SK-N-MC (cell line): ENCODE data around the gene P4HB.

Source experiments
- DNase-seq: peaks from one replicate; pipeline ENCODE4 v3.0.0-alpha.2; 2011; ENCODE audit warnings: low read depth, low spot score
- H3K27ac ChIP-seq: fragments of 200-600 bp; sonication (generic); 2 replicates; pipeline ENCODE4 v1.5.1; 2016; ENCODE audit warnings: mixed run types
- H3K36me3 ChIP-seq: fragments of 200-600 bp; sonication (generic); 2 replicates; pipeline ENCODE4 v1.6.1; 2017; ENCODE audit warnings: antibody characterized with exemption, low read length, mixed read lengths; ENCODE audit not compliant: insufficient read depth
- H3K4me3 ChIP-seq: fragments of 200-600 bp; sonication (generic); 2 replicates; pipeline ENCODE4 v1.5.1; 2016
- H3K9ac ChIP-seq: fragments of 200-600 bp; sonication (generic); 2 replicates; pipeline ENCODE4 v1.8.0; 2017; ENCODE audit warnings: mixed run types, mixed read lengths; ENCODE audit not compliant: insufficient read length
- H3K9me3 ChIP-seq: fragments of 200-600 bp; sonication (generic); 2 replicates; pipeline ENCODE4 v1.6.1; 2017; ENCODE audit warnings: low read depth, mild to moderate bottlenecking, antibody characterized with exemption, low read length, moderate library complexity, mixed read lengths
- EZH2 ChIP-seq: fragments of 200-600 bp; sonication (generic); IDR thresholded peaks from one replicate; pipeline ENCODE4 v1.6.1; 2017; ENCODE audit warnings: antibody characterized with exemption
- FOXP2 ChIP-seq: optimal IDR thresholded peaks from 2 replicates; pipeline ENCODE3; 2011; ENCODE audit warnings: mild to moderate bottlenecking, moderate library complexity; ENCODE audit not compliant: insufficient read depth; ENCODE audit errors: extremely low read length, control extremely low read depth
- POLR2AphosphoS5 ChIP-seq: IDR thresholded peaks from 2 replicates; pipeline ENCODE4 v1.6.1; 2012; ENCODE audit warnings: mild to moderate bottlenecking, low read depth, low read length, borderline replicate concordance

The P4HB gene

DNA sequence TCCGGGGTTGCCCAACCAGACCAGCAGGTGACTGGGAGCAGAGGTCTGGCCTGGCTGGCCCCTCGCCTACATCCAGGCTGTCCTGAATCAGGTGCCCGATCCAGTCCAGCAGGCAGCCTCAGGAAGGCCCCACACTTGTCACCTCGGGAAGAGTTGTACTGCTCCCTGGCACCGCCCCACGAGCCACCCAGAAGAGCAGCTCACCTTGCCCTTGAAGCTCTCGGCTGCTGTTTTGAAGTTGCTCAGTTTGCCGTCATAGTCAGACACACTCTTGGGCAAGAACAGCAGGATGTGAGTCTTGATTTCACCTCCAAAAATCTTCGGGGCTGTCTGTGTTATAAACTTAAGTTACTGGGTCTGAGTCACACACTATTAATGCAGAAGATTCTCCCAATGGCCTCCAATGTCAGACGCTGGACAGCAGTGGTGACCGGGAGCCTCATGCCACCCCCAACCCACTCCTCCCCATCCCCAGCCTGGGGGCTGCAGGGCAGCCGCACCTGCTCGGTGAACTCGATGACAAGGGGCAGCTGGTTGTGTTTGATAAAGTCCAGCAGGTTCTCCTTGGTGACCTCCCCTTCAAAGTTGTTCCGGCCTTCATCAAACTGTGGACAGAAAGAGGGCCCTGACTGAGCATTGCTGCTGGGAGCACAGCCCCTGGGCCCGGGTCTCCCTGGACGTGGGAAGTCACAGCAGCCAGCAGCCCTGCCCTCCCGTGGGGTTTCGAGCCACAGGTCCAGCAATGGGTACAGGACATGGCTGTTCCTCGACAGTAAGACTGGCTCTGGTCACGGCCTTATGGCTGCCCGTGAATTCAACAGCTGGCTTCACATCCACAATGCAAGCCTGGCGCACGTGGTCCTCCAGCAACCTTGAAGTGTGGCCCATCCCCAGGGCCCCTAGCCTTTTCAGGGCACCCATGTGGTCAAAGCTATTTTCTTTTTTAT is 13.3 kb downstream of the P4HB start:
- Histone ChIP-seq H3K9ac (no peak overlapping the region), H3K9me3 (no peaks in the 10 kb centered on the region), H3K4me3 (no peak overlapping the region), H3K27ac (no peak overlapping the region), H3K36me3 (peaks cover 55% of the 10 kb centered on the region)
- no peak for DNase-seq
- TF ChIP-seq FOXP2: no peak
- TF ChIP-seq EZH2: no peak
- no peak for TF ChIP-seq POLR2AphosphoS5

DNA sequence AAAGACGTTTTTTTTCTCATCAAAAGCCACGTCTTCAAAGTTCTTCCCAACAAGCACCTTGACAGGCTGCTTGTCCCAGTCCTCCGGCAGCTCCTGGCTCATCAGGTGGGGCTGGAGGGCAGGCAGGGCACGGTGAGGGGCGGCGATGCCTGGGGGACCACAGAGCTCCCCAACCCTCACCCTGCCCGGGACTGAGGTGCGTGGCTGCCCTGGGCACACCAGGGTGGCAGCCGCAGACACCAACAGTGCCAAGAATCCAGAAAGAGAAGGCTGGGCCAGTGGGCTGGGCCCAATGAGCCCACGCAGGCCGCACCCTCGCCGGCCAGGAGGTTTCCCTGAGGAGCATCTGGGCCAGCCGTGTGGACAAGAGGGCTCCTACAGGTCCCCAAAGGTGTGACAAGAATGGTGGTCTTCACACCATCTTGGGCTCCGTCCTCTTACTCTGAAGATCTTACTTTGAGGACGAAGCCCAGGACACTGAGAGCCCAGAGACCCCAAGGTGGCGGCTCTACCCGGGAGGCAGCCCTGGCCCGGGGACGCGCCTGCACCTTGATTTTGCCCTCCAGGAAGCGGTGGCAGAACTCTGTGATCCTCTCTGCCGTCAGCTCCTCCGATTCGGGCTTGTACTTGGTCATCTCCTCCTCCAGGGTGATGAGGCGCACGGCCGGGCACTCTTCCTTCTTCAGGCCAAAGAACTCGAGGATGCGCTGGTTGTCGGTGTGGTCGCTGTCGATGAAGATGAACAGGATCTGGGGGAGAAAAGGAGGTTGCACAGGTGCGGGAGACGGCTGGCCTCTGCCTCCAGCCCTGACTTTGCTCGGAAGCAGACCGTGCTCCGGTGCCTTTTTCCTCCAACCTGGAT is 14.2 kb downstream of the P4HB start:
- TF ChIP-seq EZH2: no peak
- no peak for TF ChIP-seq POLR2AphosphoS5
- no peak for TF ChIP-seq FOXP2
- Histone ChIP-seq H3K9me3 (no peaks in the 10 kb centered on the region), H3K36me3 (peaks cover 46% of the 10 kb centered on the region), H3K27ac (no peak overlapping the region), H3K4me3 (no peak overlapping the region), H3K9ac (no peak overlapping the region)
- DNase-seq: no peak

DNA sequence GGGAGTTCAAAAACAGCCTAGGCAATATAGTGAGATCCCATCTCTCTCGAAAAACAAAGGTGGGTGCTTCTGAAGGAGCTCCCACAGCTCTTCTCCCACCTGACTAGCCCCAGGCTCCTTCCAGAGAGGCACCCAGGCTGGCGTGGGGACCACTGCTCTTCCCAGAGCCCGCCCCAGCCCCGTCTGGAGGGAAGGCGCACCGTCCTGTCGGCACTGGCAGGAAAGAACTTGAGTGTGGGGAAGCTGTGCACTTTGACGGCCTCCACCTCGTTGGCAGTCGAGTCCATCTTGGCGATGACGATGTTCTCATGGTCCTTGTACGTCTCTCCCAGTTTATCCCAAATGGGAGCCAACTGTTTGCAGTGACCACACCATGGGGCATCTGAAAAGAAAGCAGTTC is 15.0 kb downstream of the P4HB start:
- Histone ChIP-seq H3K36me3 (peaks cover 45% of the 10 kb centered on the region), H3K9ac (no peak overlapping the region), H3K9me3 (no peaks in the 10 kb centered on the region), H3K4me3 (no peak overlapping the region), H3K27ac (no peak overlapping the region)
- TF ChIP-seq FOXP2 (no peak), POLR2AphosphoS5 (no peak)
- no peak for DNase-seq

DNA sequence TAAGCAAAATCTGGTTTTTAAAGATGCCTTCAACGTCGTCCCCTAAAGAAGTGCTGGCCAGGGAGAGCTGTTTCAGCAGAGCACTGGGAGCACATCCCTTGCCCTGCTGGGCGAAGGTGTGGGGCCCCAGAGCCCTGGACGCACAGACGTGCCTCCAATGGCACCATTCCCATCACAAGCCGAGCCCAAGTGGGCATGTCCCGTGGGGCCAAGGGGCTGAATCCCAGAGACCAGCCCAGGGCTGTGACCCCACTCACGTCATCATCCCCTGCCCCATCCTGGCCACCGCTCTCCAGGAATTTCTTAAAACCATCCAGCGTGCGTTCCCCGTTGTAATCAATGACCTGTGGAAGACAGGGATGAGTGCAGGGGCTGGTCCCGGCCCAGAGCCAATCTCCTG is 15.4 kb downstream of the P4HB start:
- no peaks in the 10 kb centered on the region for H3K9me3 ChIP-seq
- peaks cover 45% of the 10 kb centered on the region for H3K36me3 ChIP-seq
- H3K4me3 ChIP-seq: no peak overlapping the region
- DNase-seq: no peak
- TF ChIP-seq POLR2AphosphoS5 (no peak), EZH2 (no peak), FOXP2 (no peak)
- H3K9ac ChIP-seq: no peak overlapping the region
- no peak overlapping the region for H3K27ac ChIP-seq

DNA sequence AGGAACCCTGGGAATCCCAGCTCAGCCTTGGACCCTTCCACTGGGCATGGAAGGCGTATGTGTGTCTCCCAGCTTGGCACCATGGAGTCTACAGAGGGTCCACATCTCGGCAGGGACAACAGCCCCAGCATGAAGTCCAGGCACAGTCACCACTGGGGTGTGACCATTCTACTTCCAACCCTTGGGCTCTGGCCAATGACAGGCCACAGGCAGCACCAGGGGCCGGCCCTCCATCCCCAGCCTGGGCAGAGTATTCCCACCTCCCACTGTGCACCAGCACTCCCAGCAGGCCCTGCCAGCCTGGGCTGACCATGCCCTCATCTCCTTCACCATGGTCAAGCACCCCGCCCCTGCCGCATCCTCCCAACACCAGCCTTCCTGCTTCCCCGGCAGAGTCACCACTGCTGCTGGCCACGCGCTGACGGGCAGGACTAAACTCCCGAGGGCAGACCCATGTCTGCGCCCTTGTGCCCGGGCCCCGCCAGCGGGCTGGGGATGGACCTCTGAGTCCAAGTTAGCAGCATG is 15.9 kb downstream of the P4HB start:
- Histone ChIP-seq H3K4me3 (no peak overlapping the region), H3K36me3 (peaks cover 45% of the 10 kb centered on the region), H3K9me3 (no peaks in the 10 kb centered on the region), H3K9ac (no peak overlapping the region), H3K27ac (no peak overlapping the region)
- TF ChIP-seq FOXP2 (no peak), EZH2 (no peak), POLR2AphosphoS5 (no peak)
- no peak for DNase-seq

DNA sequence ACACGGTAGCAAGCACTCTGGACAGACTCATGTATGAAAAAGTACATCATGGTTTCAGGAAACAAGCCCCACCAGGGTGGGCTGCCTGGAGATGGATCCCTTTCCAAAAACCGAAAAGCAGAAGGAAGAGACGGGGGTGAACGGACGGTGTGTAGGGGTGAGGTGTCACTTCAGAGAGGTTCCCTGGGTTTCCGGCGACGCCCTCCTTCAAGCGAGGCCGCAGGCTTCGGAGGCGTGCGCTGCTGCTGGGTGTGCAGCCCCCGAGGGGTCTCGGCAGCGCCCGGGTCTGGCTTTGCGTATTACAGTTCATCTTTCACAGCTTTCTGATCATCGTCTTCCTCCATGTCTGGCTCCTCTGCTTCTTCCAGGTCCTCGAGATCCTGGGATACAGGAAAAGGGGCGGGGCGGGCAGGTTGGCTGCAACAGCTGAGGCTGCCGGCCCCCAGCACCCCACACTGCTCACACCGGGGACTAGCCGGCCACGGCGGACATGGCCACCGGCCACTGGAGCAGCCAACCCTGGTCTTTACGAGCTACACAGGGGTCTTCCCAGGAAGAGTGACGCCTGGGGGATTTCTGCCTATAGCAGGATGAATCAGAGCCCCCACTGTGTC is 16.5 kb downstream of the P4HB start:
- no peak overlapping the region for H3K27ac ChIP-seq
- H3K36me3 ChIP-seq: peaks cover 45% of the 10 kb centered on the region
- H3K4me3 ChIP-seq: no peak overlapping the region
- H3K9ac ChIP-seq: no peak overlapping the region
- DNase-seq: no peak
- TF ChIP-seq POLR2AphosphoS5 (no peak), EZH2 (no peak), FOXP2 (no peak)
- H3K9me3 ChIP-seq: no peaks in the 10 kb centered on the region

DNA sequence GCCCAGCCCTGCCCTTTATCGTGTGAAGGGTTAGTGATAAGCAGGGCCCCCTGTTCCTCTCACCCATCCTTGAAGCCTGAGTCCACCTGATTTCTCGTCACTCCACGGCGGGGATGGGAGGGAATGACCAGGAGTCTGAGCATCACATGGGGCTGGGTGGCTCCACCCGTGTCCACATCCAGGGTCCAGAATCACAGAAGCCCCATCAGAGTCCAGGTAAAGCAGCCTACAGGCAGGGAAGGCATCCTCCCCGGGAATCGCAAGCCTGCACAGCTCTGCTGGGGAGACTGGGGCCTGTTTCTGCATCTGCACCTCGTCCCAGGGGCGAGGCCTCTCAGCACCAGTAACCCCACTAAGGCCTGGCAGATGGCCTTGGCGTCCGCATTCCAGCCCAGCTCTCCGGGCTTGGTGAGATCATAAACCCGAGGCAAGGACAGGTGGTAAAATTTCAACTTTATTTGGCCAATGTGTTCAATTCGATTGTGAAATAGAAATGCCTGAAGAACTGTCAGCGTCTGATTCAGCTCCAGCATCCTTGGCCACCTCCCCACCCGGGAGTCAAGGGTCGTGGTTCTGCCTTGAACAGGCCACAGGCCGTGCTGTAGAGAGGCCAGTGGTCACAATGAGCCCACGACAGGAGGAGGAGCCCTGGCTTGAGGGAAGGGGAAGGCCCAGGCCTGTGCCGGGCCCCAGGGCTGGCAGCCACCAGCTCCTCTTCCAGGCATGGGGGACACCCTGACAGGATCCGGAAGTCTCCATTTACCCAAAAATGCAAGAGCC is 17.4 kb downstream of the P4HB start:
- TF ChIP-seq EZH2 (no peak), POLR2AphosphoS5 (no peak; the same call in 1 of the 2 replicates), FOXP2 (no peak)
- H3K9me3 ChIP-seq: no peaks in the 10 kb centered on the region
- H3K27ac ChIP-seq: no peak overlapping the region
- peaks cover 41% of the 10 kb centered on the region for H3K36me3 ChIP-seq
- H3K4me3 ChIP-seq: no peak overlapping the region
- no peak overlapping the region for H3K9ac ChIP-seq
- DNase-seq: no peak
